Transverse colon (tissue), 4 donors: ENCODE data around the gene GAS7.

Source experiments
- CTCF ChIP-seq, 5 experiments: fragments of 200-600 bp in 3 of 5; fragments of 450-650 bp in 2 of 5; sonication (generic) in 3 of 5; IDR thresholded peaks; 1 replicate in 2 of 5; 2 replicates in 3 of 5; pipeline ENCODE4 v1.5.1; 2016 to 2017; ENCODE audit warnings: antibody characterized with exemption in 5 of 5, inconsistent platforms in 3 of 5, mild to moderate bottlenecking in 2 of 5, moderate library complexity in 1 of 5
- EP300 ChIP-seq: sonication (generic); formaldehyde crosslinking; IDR thresholded peaks from one replicate; pipeline ENCODE4 v1.6.1; 2017; ENCODE audit warnings: antibody characterized with exemption, low read depth
- POLR2A ChIP-seq: fragments of 450-650 bp; IDR thresholded peaks from one replicate; pipeline ENCODE4 v1.6.1; 2016; ENCODE audit warnings: antibody characterized with exemption, mild to moderate bottlenecking, moderate library complexity
- POLR2AphosphoS5 ChIP-seq, 3 donors: sonication (generic); formaldehyde crosslinking; IDR thresholded peaks; one replicate each; pipeline ENCODE4 v1.6.1; 2016; ENCODE audit warnings: antibody characterized with exemption in 3 of 3

GRCh38 chr17:10070690-10071089 lies 127.7 kb downstream of the GAS7 start:
- TF ChIP-seq CTCF (IDR thresholded peaks at IDR 0.05) (no peak), POLR2AphosphoS5 (IDR thresholded peaks at IDR 0.05) (no peak), POLR2A (no peak), EP300 (no peak)
